ENCODE results near the gene PABPC1L2A. TPM values are rescaled to one million over a fixed set of nuclear protein-coding genes. Genes with fewer than 3 reads are reported as not detected.
"Not testable (repeated sequence)": the region's sequence is repeated elsewhere in the genome, so short reads cannot be mapped to it uniquely, and the experiment has no call there.

The PABPC1L2A gene
- total RNA-seq, 4 donors from 2014 or later = not detected

DNA sequence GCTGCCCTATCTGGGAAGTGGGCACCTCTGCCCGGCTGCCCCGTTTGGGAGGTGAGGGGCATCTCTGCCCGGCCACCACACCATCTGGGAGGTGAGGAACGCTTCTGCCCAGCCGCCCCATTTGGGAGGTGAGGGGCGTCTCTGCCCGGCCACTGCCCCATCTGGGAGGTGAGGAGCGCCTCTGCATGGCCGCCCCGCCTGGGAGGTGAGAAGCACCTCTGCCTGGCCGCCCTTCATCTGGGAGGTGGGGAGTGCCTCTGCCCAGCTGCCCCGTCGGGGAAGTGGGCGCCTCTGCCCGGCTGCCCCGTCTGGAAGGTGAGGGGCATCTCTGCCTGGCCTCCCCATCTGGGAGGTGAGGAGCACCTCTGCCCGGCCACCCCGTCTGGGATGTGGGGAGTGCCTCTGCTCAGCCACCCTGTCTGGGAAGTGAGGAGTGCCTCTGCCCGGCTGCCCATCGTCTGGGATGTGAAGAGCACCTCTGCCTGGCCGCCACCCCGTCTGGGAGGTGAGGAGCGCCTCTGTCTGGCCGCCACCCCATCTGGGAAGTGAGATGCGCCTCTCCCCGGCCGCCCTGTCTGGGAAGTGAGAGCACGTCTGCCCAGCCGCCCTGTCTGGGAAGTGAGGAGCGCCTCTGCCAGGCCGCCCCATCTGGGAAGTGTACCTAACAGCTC is 9.8 kb downstream of the PABPC1L2A start:
- Histone ChIP-seq H3K9me3 (no peaks in the 10 kb centered on the region), H3K27ac (no peak overlapping the region), H3K4me3 (no peak overlapping the region), H3K4me1 (no peaks in the 10 kb centered on the region), H3K36me3 (no peaks in the 10 kb centered on the region), H3K27me3 (no peaks in the 10 kb centered on the region)
- intact Hi-C loops (cut with DNase I; ENCODE audit: low total_unique reads) = no loop called here
- no peak for TF ChIP-seq POLR2A (IDR thresholded peaks at IDR 0.05)
- TF ChIP-seq, protein P1, sequence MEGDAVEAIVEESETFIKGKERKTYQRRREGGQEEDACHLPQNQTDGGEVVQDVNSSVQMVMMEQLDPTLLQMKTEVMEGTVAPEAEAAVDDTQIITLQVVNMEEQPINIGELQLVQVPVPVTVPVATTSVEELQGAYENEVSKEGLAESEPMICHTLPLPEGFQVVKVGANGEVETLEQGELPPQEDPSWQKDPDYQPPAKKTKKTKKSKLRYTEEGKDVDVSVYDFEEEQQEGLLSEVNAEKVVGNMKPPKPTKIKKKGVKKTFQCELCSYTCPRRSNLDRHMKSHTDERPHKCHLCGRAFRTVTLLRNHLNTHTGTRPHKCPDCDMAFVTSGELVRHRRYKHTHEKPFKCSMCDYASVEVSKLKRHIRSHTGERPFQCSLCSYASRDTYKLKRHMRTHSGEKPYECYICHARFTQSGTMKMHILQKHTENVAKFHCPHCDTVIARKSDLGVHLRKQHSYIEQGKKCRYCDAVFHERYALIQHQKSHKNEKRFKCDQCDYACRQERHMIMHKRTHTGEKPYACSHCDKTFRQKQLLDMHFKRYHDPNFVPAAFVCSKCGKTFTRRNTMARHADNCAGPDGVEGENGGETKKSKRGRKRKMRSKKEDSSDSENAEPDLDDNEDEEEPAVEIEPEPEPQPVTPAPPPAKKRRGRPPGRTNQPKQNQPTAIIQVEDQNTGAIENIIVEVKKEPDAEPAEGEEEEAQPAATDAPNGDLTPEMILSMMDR (IDR thresholded peaks at IDR 0.05) = no peak
- no peak for DNase-seq

GRCh38 chrX:73068467-73069364 is 10.6 kb downstream of the PABPC1L2A start:
- intact Hi-C loops (cut with DNase I; ENCODE audit: low total_unique reads) = no loop called here
- no peaks in the 10 kb centered on the region for H3K9me3 ChIP-seq
- H3K27ac ChIP-seq = no peak overlapping the region
- H3K36me3 ChIP-seq = no peaks in the 10 kb centered on the region
- no peak overlapping the region for H3K4me3 ChIP-seq
- DNase-seq = no peak
- H3K4me1 ChIP-seq = no peaks in the 10 kb centered on the region
- H3K27me3 ChIP-seq = no peaks in the 10 kb centered on the region
- TF ChIP-seq POLR2A (IDR thresholded peaks at IDR 0.05) = no peak
- TF ChIP-seq, protein P1 (IDR thresholded peaks at IDR 0.05) = no peak

DNA sequence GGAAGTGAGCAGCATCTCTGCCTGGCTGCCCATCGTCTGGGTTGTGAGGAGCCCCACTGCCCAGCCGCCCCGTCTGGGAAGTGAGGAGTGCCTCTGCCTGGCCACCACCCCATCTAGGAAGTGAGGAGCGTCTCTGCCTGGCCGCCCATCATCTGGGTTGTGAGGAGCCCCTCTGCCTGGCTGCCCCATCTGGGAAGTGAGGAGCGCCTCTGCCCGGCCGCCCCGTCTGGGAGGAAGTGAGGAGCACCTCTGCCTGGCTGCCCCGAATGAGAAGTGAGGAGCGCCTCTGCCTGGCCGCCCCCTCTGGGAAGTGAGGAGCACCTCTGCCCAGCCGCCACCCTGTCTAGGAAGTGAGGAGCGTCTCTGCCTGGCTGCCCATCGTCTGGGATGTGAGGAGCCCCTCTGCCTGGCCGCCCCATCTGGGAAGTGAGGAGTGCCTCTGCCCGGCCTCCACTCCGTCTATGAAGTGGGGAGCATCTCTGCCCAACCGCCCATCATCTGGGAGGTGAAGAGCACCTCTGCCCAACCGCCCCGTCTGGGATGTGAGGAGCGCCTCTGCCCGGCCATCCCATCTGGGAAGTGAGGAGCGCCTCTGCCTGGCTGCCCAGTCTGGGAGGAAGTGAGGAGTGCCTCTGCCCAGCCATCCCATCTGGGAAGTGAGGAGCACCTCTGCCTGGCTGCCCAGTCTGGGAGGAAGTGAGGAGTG is 11.4 kb downstream of the PABPC1L2A start:
- H3K27me3 ChIP-seq; H3K36me3 ChIP-seq; DNase-seq; H3K9me3 ChIP-seq; H3K27ac ChIP-seq; intact Hi-C loops (cut with DNase I; ENCODE audit: low total_unique reads); H3K4me3 ChIP-seq; H3K4me1 ChIP-seq: not testable (repeated sequence)

DNA sequence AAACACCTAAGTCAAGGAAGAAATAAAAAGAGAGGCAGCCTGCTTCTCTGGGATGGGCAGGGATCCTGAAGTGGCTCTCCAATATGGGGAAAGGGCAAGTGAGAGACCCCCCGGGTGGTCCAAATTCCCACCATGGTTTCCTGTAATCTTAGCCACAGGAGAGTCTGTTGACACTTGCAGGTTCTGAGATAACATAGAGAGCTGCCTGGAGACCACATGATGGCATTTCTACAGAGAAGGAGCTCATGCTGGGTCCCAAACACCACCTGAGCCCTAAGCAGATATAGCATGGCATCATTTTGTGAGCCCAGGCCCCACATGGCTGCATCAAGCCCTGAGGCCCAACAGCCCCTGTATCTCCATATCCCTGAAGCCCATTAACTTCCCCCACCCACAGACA is 50.4 kb downstream of the PABPC1L2A start:
- no peaks in the 10 kb centered on the region for H3K36me3 ChIP-seq
- H3K9me3 ChIP-seq = no peaks in the 10 kb centered on the region
- no peak for DNase-seq
- H3K27ac ChIP-seq = no peak overlapping the region
- intact Hi-C loops (cut with DNase I; ENCODE audit: low total_unique reads) = no loop called here
- H3K4me3 ChIP-seq = no peak overlapping the region
- TF ChIP-seq, protein P1 (IDR thresholded peaks at IDR 0.05) = no peak
- TF ChIP-seq POLR2A (IDR thresholded peaks at IDR 0.05) = no peak
- no peaks in the 10 kb centered on the region for H3K4me1 ChIP-seq
- no peaks in the 10 kb centered on the region for H3K27me3 ChIP-seq

Other genes with a start within 250 kb of the PABPC1L2A start
- not detected for gene FAM236C, start 166.9 kb downstream of the PABPC1L2A start, total RNA-seq
- not detected for gene FAM236A, start 141.3 kb downstream of the PABPC1L2A start, total RNA-seq
- 1 to 10 TPM in 1 of 4 donors, not detected in 3; 1.4 TPM for gene DMRTC1, start 135.7 kb downstream of the PABPC1L2A start, total RNA-seq
- under 1 TPM in 1 of 4 donors, not detected in 3; 0.28 TPM for gene PABPC1L2B, start 76.6 kb downstream of the PABPC1L2A start, total RNA-seq
- gene NAP1L2, start 135.3 kb upstream of the PABPC1L2A start, total RNA-seq = 10 to 100 TPM in 3 of 4 donors, 1 to 10 TPM in 1; 9.3 to 14.6 (median 12.4) TPM